GM21360 (cell line): ENCODE data around the gene CDK5R1.
"Not testable (repeated sequence)": the region's sequence is repeated elsewhere in the genome, so short reads cannot be mapped to it uniquely, and the experiment has no call there.

Experiments
- ATAC-seq: cut with Tn5 transposase; IDR thresholded peaks from one replicate; pipeline ENCODE4 v1.9.1; 2021; ENCODE audit warnings: mild to moderate bottlenecking, moderate library complexity; ENCODE audit not compliant: unreplicated experiment

Gene CDK5R1

GRCh38 chr17:32515677-32516383, 29.0 kb downstream of the CDK5R1 start:
- ATAC-seq, result no peak

- ATAC-seq, result no peak
These were observed 29.7 kb downstream of the CDK5R1 start for GRCh38 chr17:32516450-32516849.

GRCh38 chr17:32516940-32517701, 30.3 kb downstream of the CDK5R1 start:
- no peak for ATAC-seq

GRCh38 chr17:32517982-32518381, 31.2 kb downstream of the CDK5R1 start:
- ATAC-seq, result no peak

GRCh38 chr17:32518646-32519227, 31.9 kb downstream of the CDK5R1 start:
- no peak for ATAC-seq

DNA sequence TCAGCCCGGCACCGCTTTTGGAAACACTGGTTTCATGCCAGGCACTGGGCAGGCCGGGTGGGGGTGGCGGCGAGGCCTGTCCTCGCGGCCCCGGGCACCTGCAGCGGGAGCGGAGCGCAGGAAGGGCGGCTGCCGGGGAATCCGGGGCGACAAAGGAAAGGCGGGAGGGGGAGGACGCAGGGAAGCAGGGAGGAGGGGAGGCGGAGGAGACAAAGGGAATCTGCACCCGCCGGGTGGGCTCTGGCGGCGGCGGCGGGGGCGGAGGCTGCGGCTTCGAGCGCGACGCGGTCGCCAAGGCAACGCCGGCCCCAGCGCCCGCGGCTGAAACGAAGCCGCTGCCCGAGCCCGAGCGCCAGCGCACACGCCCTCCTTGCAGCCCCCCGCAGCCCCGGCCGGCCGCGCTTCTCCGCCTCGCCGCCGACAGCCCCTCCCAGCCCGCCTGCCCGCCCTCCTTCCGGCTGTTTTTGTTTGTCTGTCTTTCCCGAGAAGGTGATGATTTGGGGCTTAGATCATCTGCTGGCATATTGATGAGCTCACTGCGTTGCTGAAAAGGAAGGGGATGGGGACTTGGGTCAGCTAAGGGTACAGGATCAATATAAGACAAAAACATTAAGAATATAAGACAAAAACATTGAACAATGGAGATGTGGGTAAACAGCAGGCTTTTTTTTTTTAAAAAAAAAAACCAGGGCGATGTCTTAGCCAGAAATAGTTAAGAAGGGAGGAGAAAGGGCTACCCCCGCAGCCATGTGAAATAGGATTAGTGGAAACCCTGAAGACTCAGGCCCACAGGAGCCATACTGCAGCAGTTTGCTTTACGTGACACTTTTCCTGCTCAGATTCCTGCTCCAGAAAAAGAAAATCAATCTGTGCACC, 32.7 kb downstream of the CDK5R1 start:
- ATAC-seq, result no peak

GRCh38 chr17:32520104-32520701, 33.4 kb downstream of the CDK5R1 start:
- ATAC-seq, result no peak

DNA sequence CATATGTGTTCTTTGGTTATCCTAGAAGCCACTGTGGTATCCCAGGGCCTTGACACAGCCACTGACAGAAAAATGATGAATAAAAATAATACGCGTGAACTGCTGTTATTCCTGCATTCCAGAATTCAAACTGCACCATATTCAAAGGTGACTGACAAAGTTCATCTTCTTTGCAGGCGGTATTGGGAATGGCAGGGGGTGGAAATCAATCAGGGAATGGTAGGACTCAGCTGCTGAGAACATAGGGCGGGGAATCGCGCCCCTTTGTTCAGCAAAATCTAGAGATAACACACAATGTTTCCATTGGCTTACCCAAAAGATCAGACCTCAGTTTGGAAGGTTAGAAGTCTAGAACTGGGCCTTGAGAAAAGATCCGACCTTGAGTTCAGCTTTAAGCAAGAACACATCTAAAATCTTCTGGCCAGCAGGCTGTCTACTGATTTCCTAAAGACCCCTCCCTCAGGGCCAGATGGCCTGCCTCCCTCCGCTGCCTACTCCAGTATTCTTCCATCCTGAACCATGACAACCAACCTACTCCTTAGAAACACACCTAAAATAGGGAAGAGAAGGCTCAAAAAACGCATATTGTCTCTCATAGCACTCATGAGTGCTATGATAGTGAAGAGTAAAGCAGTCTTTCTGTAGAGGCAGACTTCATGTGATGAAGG, 34.1 kb downstream of the CDK5R1 start:
- ATAC-seq, result no peak

DNA sequence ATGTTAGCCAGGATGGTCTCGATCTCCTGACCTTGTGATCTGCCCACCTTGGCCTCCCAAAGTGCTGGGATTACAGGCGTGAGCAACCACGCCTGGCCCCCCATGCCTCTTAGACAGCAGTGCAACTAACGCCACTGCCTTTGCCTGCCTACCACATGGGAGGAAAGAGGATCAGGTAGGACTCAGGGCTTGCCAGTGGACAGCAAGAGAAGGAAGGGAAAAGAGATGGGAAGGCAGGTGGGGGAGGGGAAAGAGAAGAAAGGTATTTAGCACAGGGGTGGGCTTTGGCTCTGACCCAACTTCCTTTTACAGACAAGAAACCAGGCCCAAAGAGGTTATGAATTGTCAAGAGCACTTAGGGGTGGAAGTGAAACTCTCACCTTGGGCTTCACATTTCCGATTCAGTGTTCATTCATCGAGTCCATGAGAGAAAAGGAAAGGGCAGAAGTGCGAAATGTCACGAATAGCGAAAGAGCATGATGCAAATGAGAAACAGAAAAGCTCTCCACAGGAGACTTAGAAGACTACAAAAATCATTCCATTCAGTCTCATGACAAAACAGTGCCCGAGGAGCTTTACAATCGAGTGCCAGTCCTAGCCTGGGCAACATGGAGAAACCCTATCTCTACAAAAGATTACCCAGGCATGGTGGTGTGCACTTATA, 36.4 kb downstream of the CDK5R1 start:
- ATAC-seq, result peak; percentile 37

DNA sequence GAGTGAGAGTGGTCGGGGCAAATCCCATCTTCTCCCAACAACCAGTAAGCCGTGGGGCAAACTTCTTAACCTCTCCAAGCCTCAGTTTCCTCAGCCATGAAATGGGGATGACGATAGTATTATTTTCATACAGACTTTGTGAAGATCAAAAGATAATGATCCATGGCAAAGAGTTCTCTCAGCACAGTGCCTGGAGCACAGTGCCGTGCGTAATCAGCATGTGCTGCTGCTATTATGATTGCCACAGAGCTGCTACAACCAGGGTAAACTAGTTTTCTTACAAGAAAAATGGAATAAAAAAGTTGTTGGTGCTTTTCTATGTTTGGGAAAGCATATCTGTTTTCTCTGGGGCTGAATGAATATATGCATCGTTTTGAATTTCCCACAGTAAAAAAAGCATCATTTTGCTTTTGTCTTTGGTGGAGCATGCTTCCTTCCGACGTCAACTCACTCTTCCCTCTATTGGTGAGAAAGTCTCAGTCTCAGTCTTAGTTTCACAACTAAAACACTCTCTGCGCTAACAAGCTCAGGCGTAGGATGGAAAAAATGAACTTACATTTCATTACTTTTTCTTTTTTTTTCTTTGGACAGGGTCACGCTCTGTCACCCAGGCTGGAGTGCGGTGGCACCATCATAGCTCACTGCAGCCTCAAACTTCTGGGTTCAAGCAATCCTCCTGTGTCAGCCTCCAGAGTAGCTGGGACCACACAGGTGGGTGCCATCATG, 37.2 kb downstream of the CDK5R1 start:
- ATAC-seq, result peak; percentile 45

DNA sequence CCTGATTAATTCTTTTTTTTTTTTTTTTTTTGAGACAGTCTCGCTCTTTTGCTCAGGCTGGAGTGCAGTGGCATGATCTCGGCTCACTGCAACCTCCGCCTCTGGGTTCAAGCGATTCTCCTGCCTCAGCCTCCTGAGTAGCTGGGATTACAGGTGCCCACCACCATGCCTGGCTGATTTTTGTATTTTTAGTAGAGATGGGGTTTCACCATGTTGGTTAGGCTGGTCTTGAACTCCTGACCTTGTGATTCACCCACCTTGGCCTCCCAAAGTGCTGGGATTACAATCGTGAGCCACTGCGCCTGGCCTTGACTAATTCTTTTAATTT, 37.7 kb downstream of the CDK5R1 start:
- not testable (repeated sequence) for ATAC-seq

DNA sequence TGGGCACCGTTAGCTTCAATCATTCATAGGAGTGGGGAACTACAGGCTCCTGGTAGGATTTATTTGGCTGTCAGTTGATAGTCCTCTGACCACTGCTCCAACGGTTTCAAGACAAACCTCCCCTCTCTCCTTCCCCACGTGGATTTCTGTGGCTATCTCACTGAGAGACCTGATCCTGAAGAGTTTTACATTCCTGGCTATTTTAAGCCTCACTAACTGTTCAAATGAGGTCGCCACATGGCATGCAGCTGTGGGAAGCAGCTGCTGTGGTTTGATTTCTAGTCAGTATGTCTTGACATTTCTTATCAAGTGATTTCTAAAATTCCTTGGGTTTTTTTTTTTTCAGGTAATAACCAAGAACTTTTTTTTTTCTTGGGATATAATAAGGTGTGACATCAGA, 38.3 kb downstream of the CDK5R1 start:
- no peak for ATAC-seq

DNA sequence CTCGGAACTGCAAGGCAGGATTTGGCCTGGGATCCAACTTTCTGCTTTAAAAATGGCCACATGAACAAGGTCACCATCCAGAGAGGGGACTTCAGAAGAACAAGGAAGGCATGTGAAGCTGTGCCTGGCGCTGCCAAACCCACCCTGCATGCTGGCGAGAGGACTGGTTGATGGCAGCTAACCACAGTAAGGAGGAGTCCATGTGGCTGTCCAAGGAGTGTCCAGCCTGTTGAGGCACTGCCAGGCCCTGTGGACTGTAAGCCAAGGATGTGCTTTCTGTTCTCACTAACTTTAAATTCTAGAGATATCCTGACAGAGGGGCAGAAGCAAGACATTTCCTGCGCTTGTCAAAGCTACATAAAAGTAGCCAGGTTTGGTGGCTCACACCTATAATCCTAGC, 40.4 kb downstream of the CDK5R1 start:
- no peak for ATAC-seq

DNA sequence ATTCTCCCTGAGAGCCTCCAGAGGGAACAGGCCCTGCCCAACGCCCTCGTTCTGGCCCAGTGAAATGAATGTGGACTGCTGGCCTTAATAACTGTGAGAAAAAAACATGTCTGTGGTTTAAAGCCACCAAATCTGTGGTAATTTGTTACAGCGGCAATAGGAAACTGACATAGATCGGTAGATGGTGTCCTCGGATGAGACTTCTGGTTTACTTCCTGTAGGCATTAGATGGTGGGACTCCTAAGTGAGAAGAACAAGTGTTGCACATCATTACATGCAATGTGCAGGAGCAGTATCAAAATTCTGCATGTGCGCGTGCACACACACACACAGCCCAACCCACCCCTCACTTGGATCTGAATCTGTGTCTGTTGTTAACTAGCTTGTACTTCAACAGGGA, 42.0 kb downstream of the CDK5R1 start:
- ATAC-seq, result no peak

DNA sequence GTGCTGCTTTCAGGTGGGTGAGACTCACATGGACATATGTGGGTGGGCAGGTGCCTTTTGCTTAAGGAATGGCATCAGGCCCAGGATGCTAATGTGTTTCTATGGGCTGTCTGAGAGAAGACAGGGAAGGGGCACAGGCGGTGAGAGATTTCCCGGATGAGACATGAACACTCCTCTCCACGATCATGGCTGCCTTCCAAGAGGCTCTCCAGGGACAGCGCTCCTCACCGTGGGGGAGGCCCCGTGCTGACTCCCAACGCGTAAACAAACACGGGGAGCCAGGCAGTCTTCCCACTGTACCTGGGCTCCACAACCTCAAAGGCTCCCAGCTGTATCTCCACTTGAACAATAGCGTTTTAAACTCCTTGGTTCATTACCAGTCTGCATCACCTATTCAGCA, 42.8 kb downstream of the CDK5R1 start:
- ATAC-seq, result no peak

DNA sequence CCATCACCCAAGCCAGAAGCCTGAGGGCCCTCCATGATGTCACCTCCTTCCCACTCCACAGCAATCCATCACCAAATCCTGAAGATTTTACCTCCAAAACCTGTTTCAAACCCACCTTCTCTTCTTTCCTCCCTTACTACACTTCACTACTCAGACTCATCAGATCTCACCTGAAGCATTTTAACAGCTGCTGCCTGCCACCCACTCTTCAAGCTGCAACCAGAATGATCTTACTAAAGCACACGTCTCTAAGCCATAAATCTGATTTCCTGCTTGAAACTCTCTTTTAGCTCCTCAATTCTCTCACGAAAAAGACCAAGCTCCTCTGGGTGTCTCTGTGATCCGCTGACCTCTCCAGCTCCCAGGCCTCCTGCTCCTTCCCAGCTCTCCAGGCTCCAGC, 46.5 kb downstream of the CDK5R1 start:
- no peak for ATAC-seq

DNA sequence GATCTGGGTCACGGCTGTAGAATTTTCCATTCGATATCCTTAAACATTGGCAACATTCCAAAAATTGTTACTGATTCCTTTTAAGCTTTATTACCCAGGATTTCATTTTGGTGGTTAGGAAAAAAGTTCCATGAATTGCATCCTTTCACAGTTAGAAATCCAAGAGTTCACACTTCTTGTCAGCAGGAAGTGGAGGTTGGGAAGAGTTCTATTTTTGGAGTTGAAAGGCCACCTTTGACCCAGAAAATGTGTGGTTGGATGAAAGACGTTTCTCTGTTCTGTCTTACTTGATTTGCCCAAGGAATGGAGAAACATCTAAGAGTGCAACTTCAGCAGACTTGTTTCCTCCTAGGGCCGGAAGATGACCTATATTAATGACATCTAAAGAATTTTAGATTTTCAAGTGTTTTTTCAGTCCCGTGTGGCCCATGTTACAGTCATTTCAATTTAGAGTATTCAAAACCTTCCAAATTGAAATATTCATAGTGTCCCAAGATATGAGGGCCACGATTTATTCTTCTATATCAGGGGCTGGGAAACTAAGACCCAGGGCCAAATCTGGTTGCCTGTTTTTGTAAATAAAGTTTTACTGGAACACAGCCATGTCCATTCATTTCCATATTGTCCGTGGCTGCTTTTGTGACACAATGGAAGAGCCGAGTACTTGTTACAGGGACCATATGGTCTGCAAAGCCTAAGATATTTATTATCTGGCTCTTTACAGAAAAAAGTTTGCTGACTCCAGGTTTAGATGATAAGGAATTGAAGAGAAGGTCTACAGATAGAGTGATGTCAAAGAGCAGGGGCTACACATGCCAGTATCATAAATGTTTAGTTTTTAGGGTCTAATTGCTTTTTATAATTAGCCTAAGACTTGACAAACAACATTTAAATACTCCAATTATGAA, 50.2 kb downstream of the CDK5R1 start:
- ATAC-seq, result no peak
